HEK293 (cell line): ENCODE measurements around the gene BHLHE41.

Experiments used
- KLF10 ChIP-seq: fragments of 450-650 bp; IDR thresholded peaks from 2 replicates; pipeline ENCODE4 v1.5.1; 2018; ENCODE audit warnings: missing biosample characterization, mild to moderate bottlenecking, missing genetic modification characterization
- KLF9 ChIP-seq: fragments of 450-650 bp; formaldehyde crosslinking; IDR thresholded peaks from 2 replicates; pipeline ENCODE4 v1.5.1; 2016; ENCODE audit warnings: missing biosample characterization, missing genetic modification characterization, low read depth
- PRDM1 ChIP-seq: fragments of 450-650 bp; formaldehyde crosslinking; IDR thresholded peaks from 2 replicates; pipeline ENCODE4; 2016; ENCODE audit warnings: missing biosample characterization, missing genetic modification characterization
- YY2 ChIP-seq: fragments of 450-650 bp; formaldehyde crosslinking; IDR thresholded peaks from 2 replicates; pipeline ENCODE4 v1.5.1; 2016; ENCODE audit warnings: missing biosample characterization, missing genetic modification characterization
- ZBTB17 ChIP-seq: fragments of 450-650 bp; formaldehyde crosslinking; IDR thresholded peaks from 2 replicates; pipeline ENCODE4 v1.5.1; 2016; ENCODE audit warnings: missing biosample characterization, missing genetic modification characterization
- ZBTB48 ChIP-seq: fragments of 450-650 bp; formaldehyde crosslinking; IDR thresholded peaks from 2 replicates; pipeline ENCODE4 v1.5.1; 2016; ENCODE audit warnings: missing biosample characterization, missing genetic modification characterization
- ZBTB8A ChIP-seq: fragments of 450-650 bp; formaldehyde crosslinking; IDR thresholded peaks from 2 replicates; pipeline ENCODE4 v1.5.1; 2016; ENCODE audit warnings: missing biosample characterization, missing genetic modification characterization
- ZEB2 ChIP-seq: fragments of 450-650 bp; formaldehyde crosslinking; IDR thresholded peaks from 2 replicates; pipeline ENCODE4 v1.5.1; 2016; ENCODE audit warnings: missing biosample characterization, missing genetic modification characterization
- ZFHX2 ChIP-seq: fragments of 450-650 bp; formaldehyde crosslinking; conservative IDR thresholded peaks from 2 replicates; pipeline ENCODE4 v1.5.1; 2016; ENCODE audit warnings: missing biosample characterization, missing genetic modification characterization
- ZFP37 ChIP-seq: fragments of 450-650 bp; formaldehyde crosslinking; IDR thresholded peaks from 2 replicates; pipeline ENCODE4 v1.5.1; 2016; ENCODE audit warnings: missing biosample characterization, missing genetic modification characterization
- ZFP41 ChIP-seq: fragments of 450-650 bp; formaldehyde crosslinking; IDR thresholded peaks from 2 replicates; pipeline ENCODE4 v1.5.1; 2016; ENCODE audit warnings: missing biosample characterization, missing genetic modification characterization, borderline replicate concordance
- ZNF133 ChIP-seq: fragments of 450-650 bp; formaldehyde crosslinking; IDR thresholded peaks from 2 replicates; pipeline ENCODE4 v1.5.1; 2016; ENCODE audit warnings: missing biosample characterization, missing genetic modification characterization
- ZNF16 ChIP-seq: fragments of 450-650 bp; formaldehyde crosslinking; IDR thresholded peaks from 2 replicates; pipeline ENCODE4 v1.5.1; 2016; ENCODE audit warnings: low read depth, missing biosample characterization, missing genetic modification characterization
- ZNF274 ChIP-seq, 2 experiments: fragments of 200-500 bp in 1 of 2; fragments of 450-650 bp in 1 of 2; sonication (Bioruptor generic) in 1 of 2; formaldehyde crosslinking in 1 of 2; IDR thresholded peaks; 2 replicates each; pipeline versions ENCODE4 v1.5.1 to v1.6.1; 2014 to 2016; ENCODE audit warnings: borderline replicate concordance in 1 of 2, inconsistent platforms in 1 of 2, low read length in 1 of 2, missing biosample characterization in 1 of 2, missing genetic modification characterization in 1 of 2
- ZNF37A ChIP-seq: fragments of 450-650 bp; IDR thresholded peaks from 2 replicates; pipeline ENCODE4 v1.5.1; 2018; ENCODE audit warnings: missing biosample characterization, missing genetic modification characterization
- ZNF391 ChIP-seq: fragments of 450-650 bp; formaldehyde crosslinking; IDR thresholded peaks from 2 replicates; pipeline ENCODE4 v1.5.1; 2016; ENCODE audit warnings: low read depth, missing biosample characterization, missing genetic modification characterization, borderline replicate concordance
- ZNF48 ChIP-seq: fragments of 450-650 bp; formaldehyde crosslinking; IDR thresholded peaks from 2 replicates; pipeline ENCODE4 v1.5.1; 2016; ENCODE audit warnings: missing biosample characterization, missing genetic modification characterization
- ZNF514 ChIP-seq: fragments of 450-650 bp; formaldehyde crosslinking; IDR thresholded peaks from 2 replicates; pipeline ENCODE4 v1.5.1; 2016; ENCODE audit warnings: missing biosample characterization, missing genetic modification characterization
- ZNF544 ChIP-seq: fragments of 450-650 bp; formaldehyde crosslinking; IDR thresholded peaks from 2 replicates; pipeline ENCODE4 v1.5.0; 2017; ENCODE audit warnings: missing biosample characterization, missing genetic modification characterization
- ZNF610 ChIP-seq: fragments of 450-650 bp; formaldehyde crosslinking; IDR thresholded peaks from 2 replicates; pipeline ENCODE4 v1.5.1; 2016; ENCODE audit warnings: missing biosample characterization, missing genetic modification characterization, borderline replicate concordance
- ZNF624 ChIP-seq: fragments of 450-650 bp; formaldehyde crosslinking; IDR thresholded peaks from 2 replicates; pipeline ENCODE4 v1.5.1; 2017; ENCODE audit warnings: missing biosample characterization, missing genetic modification characterization
- ZNF654 ChIP-seq: fragments of 450-650 bp; formaldehyde crosslinking; IDR thresholded peaks from 2 replicates; pipeline ENCODE4 v1.5.1; 2016; ENCODE audit warnings: low read depth, missing biosample characterization, missing genetic modification characterization
- TF ChIP-seq, protein P1 (sequence below): fragments of 450-650 bp; formaldehyde crosslinking; IDR thresholded peaks from 2 replicates; pipeline ENCODE4 v1.5.1; 2017; ENCODE audit warnings: missing biosample characterization, missing genetic modification characterization
- TF ChIP-seq, protein P2 (sequence below): IDR thresholded peaks from 2 replicates; pipeline ENCODE4 v1.6.1; 2011; ENCODE audit warnings: mild to moderate bottlenecking, low read depth, low read length, borderline replicate concordance
- TF ChIP-seq, protein P3 (sequence below): fragments of 450-650 bp; formaldehyde crosslinking; IDR thresholded peaks from 2 replicates; pipeline ENCODE4 v1.5.0; 2017; ENCODE audit warnings: missing biosample characterization, missing genetic modification characterization, borderline replicate concordance
- TF ChIP-seq, protein P4 (sequence below): fragments of 450-650 bp; formaldehyde crosslinking; optimal IDR thresholded peaks from 2 replicates; pipeline ENCODE3; 2016; ENCODE audit warnings: missing biosample characterization, mild to moderate bottlenecking, missing genetic modification characterization
- TF ChIP-seq, protein P5 (sequence below): sonication (generic); formaldehyde crosslinking; IDR thresholded peaks from 2 replicates; pipeline ENCODE4 v1.8.1; 2022; ENCODE audit warnings: mild to moderate bottlenecking, moderate library complexity, missing genetic modification reagents
- TF ChIP-seq, protein P6 (sequence below): fragments of 450-650 bp; formaldehyde crosslinking; IDR thresholded peaks from 2 replicates; pipeline ENCODE4 v1.5.1; 2017; ENCODE audit warnings: missing biosample characterization, missing genetic modification characterization

BHLHE41 gene

DNA sequence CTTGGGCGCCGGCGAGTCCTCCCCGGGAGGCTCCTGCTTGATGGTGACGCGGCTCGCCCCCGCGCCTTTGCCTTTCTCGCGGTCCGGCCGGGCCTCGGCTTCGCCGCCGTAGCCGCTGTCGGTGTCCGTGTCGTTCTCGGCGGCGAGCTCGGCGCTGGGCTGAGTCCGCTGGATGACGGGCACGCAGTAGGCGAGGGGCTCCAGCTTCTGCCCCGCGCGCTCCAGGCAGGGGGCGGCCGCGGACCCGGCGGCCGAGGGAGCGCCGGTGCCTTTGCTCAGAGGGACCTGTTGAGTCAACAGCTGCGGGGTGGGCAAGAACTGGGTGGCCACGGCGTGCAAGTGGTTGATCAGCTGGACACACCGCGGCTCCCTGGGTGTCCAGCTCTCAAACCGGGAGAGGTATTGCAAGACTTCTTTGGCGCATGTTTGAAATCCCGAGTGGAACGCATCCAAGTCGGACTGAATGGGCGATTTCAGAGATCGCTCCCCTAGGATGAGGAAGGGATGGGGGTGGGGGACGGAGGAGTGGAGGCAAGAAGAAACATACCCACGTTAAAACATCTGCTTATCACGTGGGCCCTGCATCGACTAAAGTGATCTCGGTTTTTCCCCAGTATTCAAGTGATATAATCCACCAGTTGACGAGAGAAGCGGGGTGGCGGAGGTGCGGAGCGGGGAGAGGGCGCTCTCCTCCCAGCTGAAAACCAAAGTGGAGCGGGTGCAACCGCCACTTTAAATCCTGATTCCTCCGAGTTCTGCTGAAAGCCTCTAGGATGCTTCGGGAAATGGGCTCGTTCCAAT lies 2.0 kb downstream of the BHLHE41 start (continued):
- TF ChIP-seq, protein P1, sequence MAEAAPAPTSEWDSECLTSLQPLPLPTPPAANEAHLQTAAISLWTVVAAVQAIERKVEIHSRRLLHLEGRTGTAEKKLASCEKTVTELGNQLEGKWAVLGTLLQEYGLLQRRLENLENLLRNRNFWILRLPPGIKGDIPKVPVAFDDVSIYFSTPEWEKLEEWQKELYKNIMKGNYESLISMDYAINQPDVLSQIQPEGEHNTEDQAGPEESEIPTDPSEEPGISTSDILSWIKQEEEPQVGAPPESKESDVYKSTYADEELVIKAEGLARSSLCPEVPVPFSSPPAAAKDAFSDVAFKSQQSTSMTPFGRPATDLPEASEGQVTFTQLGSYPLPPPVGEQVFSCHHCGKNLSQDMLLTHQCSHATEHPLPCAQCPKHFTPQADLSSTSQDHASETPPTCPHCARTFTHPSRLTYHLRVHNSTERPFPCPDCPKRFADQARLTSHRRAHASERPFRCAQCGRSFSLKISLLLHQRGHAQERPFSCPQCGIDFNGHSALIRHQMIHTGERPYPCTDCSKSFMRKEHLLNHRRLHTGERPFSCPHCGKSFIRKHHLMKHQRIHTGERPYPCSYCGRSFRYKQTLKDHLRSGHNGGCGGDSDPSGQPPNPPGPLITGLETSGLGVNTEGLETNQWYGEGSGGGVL = peak; percentile 26; the same call in 1 of the 2 replicates
- peak; percentile 70 for TF ChIP-seq PRDM1
- TF ChIP-seq, protein P2, sequence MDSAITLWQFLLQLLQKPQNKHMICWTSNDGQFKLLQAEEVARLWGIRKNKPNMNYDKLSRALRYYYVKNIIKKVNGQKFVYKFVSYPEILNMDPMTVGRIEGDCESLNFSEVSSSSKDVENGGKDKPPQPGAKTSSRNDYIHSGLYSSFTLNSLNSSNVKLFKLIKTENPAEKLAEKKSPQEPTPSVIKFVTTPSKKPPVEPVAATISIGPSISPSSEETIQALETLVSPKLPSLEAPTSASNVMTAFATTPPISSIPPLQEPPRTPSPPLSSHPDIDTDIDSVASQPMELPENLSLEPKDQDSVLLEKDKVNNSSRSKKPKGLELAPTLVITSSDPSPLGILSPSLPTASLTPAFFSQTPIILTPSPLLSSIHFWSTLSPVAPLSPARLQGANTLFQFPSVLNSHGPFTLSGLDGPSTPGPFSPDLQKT = no peak
- TF ChIP-seq ZNF391 (tag by site-specific recombination) = no peak
- peak; percentile 46 for TF ChIP-seq ZNF654
- no peak for TF ChIP-seq ZNF133 (tag by site-specific recombination)
- TF ChIP-seq ZNF624 (tag by site-specific recombination) = no peak
- no peak for TF ChIP-seq KLF10 (tag by site-specific recombination)
- no peak for TF ChIP-seq ZNF610 (tag by site-specific recombination)
- TF ChIP-seq ZBTB48 (tag by site-specific recombination) = peak; percentile 81
- TF ChIP-seq ZNF274 (IDR thresholded peaks at IDR 0.05; ENCODE audit: low read length) = no peak
- no peak for TF ChIP-seq ZNF274 (tag by site-specific recombination; IDR thresholded peaks at IDR 0.05; ENCODE audit: borderline replicate concordance)
- TF ChIP-seq, protein P3, sequence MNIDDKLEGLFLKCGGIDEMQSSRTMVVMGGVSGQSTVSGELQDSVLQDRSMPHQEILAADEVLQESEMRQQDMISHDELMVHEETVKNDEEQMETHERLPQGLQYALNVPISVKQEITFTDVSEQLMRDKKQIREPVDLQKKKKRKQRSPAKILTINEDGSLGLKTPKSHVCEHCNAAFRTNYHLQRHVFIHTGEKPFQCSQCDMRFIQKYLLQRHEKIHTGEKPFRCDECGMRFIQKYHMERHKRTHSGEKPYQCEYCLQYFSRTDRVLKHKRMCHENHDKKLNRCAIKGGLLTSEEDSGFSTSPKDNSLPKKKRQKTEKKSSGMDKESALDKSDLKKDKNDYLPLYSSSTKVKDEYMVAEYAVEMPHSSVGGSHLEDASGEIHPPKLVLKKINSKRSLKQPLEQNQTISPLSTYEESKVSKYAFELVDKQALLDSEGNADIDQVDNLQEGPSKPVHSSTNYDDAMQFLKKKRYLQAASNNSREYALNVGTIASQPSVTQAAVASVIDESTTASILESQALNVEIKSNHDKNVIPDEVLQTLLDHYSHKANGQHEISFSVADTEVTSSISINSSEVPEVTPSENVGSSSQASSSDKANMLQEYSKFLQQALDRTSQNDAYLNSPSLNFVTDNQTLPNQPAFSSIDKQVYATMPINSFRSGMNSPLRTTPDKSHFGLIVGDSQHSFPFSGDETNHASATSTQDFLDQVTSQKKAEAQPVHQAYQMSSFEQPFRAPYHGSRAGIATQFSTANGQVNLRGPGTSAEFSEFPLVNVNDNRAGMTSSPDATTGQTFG = no peak
- TF ChIP-seq YY2 = no peak
- TF ChIP-seq, protein P4, sequence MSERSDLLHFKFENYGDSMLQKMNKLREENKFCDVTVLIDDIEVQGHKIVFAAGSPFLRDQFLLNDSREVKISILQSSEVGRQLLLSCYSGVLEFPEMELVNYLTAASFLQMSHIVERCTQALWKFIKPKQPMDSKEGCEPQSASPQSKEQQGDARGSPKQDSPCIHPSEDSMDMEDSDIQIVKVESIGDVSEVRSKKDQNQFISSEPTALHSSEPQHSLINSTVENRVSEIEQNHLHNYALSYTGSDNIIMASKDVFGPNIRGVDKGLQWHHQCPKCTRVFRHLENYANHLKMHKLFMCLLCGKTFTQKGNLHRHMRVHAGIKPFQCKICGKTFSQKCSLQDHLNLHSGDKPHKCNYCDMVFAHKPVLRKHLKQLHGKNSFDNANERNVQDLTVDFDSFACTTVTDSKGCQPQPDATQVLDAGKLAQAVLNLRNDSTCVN = peak; percentile 97
- no peak for TF ChIP-seq ZNF544 (tag by site-specific recombination)
- no peak for TF ChIP-seq ZNF16 (tag by site-specific recombination)
- peak; percentile 96 for TF ChIP-seq ZBTB17 (tag by site-specific recombination)
- TF ChIP-seq ZBTB8A = peak; percentile 88
- TF ChIP-seq, protein P5, sequence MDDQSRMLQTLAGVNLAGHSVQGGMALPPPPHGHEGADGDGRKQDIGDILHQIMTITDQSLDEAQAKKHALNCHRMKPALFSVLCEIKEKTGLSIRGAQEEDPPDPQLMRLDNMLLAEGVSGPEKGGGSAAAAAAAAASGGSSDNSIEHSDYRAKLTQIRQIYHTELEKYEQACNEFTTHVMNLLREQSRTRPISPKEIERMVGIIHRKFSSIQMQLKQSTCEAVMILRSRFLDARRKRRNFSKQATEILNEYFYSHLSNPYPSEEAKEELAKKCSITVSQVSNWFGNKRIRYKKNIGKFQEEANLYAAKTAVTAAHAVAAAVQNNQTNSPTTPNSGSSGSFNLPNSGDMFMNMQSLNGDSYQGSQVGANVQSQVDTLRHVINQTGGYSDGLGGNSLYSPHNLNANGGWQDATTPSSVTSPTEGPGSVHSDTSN (CRISPR knock-in tag) = no peak
- peak; percentile 71 for TF ChIP-seq ZFHX2 (tag by site-specific recombination)
- peak; percentile 76 for TF ChIP-seq ZFP37
- TF ChIP-seq ZEB2 = peak; percentile 86
- TF ChIP-seq KLF9 (tag by site-specific recombination) = 0 out of 2 replicates have a peak, but pooled peaks have one; percentile 38
- no peak for TF ChIP-seq ZFP41 (tag by site-specific recombination)
- no peak for TF ChIP-seq ZNF37A
- TF ChIP-seq, protein P6, sequence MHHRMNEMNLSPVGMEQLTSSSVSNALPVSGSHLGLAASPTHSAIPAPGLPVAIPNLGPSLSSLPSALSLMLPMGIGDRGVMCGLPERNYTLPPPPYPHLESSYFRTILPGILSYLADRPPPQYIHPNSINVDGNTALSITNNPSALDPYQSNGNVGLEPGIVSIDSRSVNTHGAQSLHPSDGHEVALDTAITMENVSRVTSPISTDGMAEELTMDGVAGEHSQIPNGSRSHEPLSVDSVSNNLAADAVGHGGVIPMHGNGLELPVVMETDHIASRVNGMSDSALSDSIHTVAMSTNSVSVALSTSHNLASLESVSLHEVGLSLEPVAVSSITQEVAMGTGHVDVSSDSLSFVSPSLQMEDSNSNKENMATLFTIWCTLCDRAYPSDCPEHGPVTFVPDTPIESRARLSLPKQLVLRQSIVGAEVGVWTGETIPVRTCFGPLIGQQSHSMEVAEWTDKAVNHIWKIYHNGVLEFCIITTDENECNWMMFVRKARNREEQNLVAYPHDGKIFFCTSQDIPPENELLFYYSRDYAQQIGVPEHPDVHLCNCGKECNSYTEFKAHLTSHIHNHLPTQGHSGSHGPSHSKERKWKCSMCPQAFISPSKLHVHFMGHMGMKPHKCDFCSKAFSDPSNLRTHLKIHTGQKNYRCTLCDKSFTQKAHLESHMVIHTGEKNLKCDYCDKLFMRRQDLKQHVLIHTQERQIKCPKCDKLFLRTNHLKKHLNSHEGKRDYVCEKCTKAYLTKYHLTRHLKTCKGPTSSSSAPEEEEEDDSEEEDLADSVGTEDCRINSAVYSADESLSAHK (tag by site-specific recombination) = no peak
- TF ChIP-seq ZNF48 (tag by site-specific recombination) = no peak
- TF ChIP-seq ZNF514 (tag by site-specific recombination) = no peak
